Measurements from ENCODE around the gene ZNF483.
"Not testable (repeated sequence)": the region's sequence is repeated elsewhere in the genome, so short reads cannot be mapped to it uniquely, and the experiment has no call there.

The ZNF483 gene

DNA sequence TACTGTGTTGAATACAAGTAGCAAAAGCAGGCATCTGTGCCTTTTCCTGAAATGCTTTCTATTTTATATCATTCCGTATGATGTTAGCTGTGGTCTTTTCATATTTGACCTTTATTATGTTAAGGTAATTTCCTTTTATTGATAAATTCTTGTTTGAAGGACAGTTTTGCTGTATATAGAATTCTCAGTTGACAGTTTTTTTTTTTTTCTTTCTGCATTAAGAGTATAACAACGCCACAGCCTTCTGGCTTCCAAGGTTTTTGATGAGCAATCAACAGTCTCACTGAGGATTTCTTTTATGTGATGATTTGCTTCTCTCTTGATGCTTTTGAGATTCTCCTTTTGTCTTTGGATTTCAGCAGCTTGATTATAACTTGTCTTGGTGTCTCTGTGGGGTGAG lies 23.6 kb downstream of the ZNF483 start:
- Histone ChIP-seq H3K27me3 (ENCODE audit: low read depth, low read length) (no peaks in the 10 kb centered on the region), H3K27ac (ENCODE audit: low read length) (no peak overlapping the region), H3K4me1 (ENCODE audit: control insufficient read depth in 1 of 2, insufficient read depth in 2 of 2, low read length in 2 of 2) (no peaks in the 10 kb centered on the region), H3K9me3 (ENCODE audit: control insufficient read depth in 1 of 2, low read length in 2 of 2) (peaks cover 57 to 84% of the 10 kb centered on the region in 2 donors), H3K36me3 (ENCODE audit: control insufficient read depth in 1 of 2, insufficient read depth in 2 of 2, low read length in 2 of 2) (peaks cover 0 to 85% of the 10 kb centered on the region in 2 donors), H3K4me3 (ENCODE audit: low read depth in 1 of 2, low read length in 2 of 2) (peak overlapping the region in 1 of 2 donors; percentile 25)

- not testable (repeated sequence) for H3K27me3 ChIP-seq (ENCODE audit: low read depth, low read length); H3K4me1 ChIP-seq (ENCODE audit: control insufficient read depth in 1 of 2, insufficient read depth in 2 of 2, low read length in 2 of 2); H3K4me3 ChIP-seq (ENCODE audit: low read depth in 1 of 2, low read length in 2 of 2); H3K27ac ChIP-seq (ENCODE audit: low read length)
- H3K9me3 ChIP-seq (ENCODE audit: control insufficient read depth in 1 of 2, low read length in 2 of 2): peaks cover 22 to 36% of the 10 kb centered on the region in 2 donors
- peaks cover 0 to 38% of the 10 kb centered on the region in 2 donors for H3K36me3 ChIP-seq (ENCODE audit: control insufficient read depth in 1 of 2, insufficient read depth in 2 of 2, low read length in 2 of 2)
These were observed 30.4 kb downstream of the ZNF483 start for GRCh38 chr9:111555425-111555824.

- Histone ChIP-seq H3K27me3 (ENCODE audit: low read depth, low read length) (no peaks in the 10 kb centered on the region), H3K27ac (ENCODE audit: low read length) (no peak overlapping the region), H3K4me3 (ENCODE audit: low read depth in 1 of 2, low read length in 2 of 2) (no peak overlapping the region), H3K4me1 (ENCODE audit: control insufficient read depth in 1 of 2, insufficient read depth in 2 of 2, low read length in 2 of 2) (no peaks in the 10 kb centered on the region), H3K36me3 (ENCODE audit: control insufficient read depth in 1 of 2, insufficient read depth in 2 of 2, low read length in 2 of 2) (peaks cover 5 to 21% of the 10 kb centered on the region in 2 donors), H3K9me3 (ENCODE audit: control insufficient read depth in 1 of 2, low read length in 2 of 2) (peaks cover 8 to 14% of the 10 kb centered on the region in 2 donors)
These were observed 34.1 kb downstream of the ZNF483 start for GRCh38 chr9:111559000-111559610.

GRCh38 chr9:111561165-111561719 lies 36.3 kb downstream of the ZNF483 start:
- Histone ChIP-seq H3K4me1 (ENCODE audit: control insufficient read depth in 1 of 2, insufficient read depth in 2 of 2, low read length in 2 of 2) (no peaks in the 10 kb centered on the region), H3K4me3 (ENCODE audit: low read depth in 1 of 2, low read length in 2 of 2) (no peak overlapping the region), H3K27me3 (ENCODE audit: low read depth, low read length) (no peaks in the 10 kb centered on the region), H3K27ac (ENCODE audit: low read length) (no peak overlapping the region), H3K36me3 (ENCODE audit: control insufficient read depth in 1 of 2, insufficient read depth in 2 of 2, low read length in 2 of 2) (peaks cover 5 to 30% of the 10 kb centered on the region in 2 donors), H3K9me3 (ENCODE audit: control insufficient read depth in 1 of 2, low read length in 2 of 2) (no peaks in the 10 kb centered on the region)

DNA sequence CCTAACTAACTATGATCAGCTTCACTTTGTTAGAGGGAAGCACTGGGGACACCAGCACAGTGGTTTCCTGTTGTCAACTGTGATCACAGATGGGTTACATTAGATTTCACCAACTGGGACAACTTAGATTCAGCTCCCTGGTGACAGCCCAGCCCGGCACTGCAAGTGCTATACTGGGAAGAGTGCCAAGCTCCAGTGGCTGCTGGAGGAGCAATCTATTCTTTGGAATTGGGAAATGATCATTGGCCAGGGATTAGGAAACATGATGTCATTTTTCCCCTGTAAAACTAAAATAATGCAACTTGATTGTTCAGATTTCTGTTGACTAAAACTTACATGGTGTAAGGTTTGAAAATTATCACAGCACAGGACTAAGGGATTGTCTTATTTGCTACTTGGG lies 41.3 kb downstream of the ZNF483 start:
- no peak overlapping the region for H3K27ac ChIP-seq (ENCODE audit: low read length)
- H3K36me3 ChIP-seq (ENCODE audit: control insufficient read depth in 1 of 2, insufficient read depth in 2 of 2, low read length in 2 of 2): peaks cover 29 to 69% of the 10 kb centered on the region in 2 donors
- no peak overlapping the region for H3K4me3 ChIP-seq (ENCODE audit: low read depth in 1 of 2, low read length in 2 of 2)
- peaks cover 0 to 3% of the 10 kb centered on the region in 2 donors for H3K9me3 ChIP-seq (ENCODE audit: control insufficient read depth in 1 of 2, low read length in 2 of 2)
- H3K27me3 ChIP-seq (ENCODE audit: low read depth, low read length): no peaks in the 10 kb centered on the region
- no peaks in the 10 kb centered on the region for H3K4me1 ChIP-seq (ENCODE audit: control insufficient read depth in 1 of 2, insufficient read depth in 2 of 2, low read length in 2 of 2)

DNA sequence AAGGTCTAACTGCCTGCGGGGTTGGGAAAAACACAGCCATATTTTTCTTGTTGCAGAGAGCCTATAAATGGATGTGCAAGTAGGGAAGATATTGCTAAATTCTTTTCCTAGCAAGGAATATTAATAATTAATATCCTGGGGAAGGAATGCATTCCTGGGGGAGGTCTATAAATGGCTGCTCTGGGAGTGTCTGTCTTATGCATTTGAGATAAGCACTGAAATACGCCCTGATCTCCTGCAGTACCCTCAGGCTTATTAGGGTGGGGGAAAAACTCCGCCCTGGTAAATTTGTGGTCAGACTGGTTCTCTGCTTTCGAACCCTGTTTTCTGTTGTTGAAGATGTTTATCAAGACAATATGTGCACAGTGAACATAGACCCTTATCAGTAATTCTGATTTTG lies 43.1 kb downstream of the ZNF483 start:
- H3K4me3 ChIP-seq (ENCODE audit: low read depth in 1 of 2, low read length in 2 of 2); H3K27me3 ChIP-seq (ENCODE audit: low read depth, low read length); H3K27ac ChIP-seq (ENCODE audit: low read length); H3K4me1 ChIP-seq (ENCODE audit: control insufficient read depth in 1 of 2, insufficient read depth in 2 of 2, low read length in 2 of 2); H3K9me3 ChIP-seq (ENCODE audit: control insufficient read depth in 1 of 2, low read length in 2 of 2): not testable (repeated sequence)
- peaks cover 34 to 81% of the 10 kb centered on the region in 2 donors for H3K36me3 ChIP-seq (ENCODE audit: control insufficient read depth in 1 of 2, insufficient read depth in 2 of 2, low read length in 2 of 2)

- Histone ChIP-seq H3K27me3 (ENCODE audit: low read depth, low read length) (no peaks in the 10 kb centered on the region), H3K4me3 (ENCODE audit: low read depth in 1 of 2, low read length in 2 of 2) (no peak overlapping the region), H3K36me3 (ENCODE audit: control insufficient read depth in 1 of 2, insufficient read depth in 2 of 2, low read length in 2 of 2) (peaks cover 45 to 83% of the 10 kb centered on the region in 2 donors), H3K9me3 (ENCODE audit: control insufficient read depth in 1 of 2, low read length in 2 of 2) (peaks cover 0 to 1% of the 10 kb centered on the region in 2 donors), H3K4me1 (ENCODE audit: control insufficient read depth in 1 of 2, insufficient read depth in 2 of 2, low read length in 2 of 2) (no peaks in the 10 kb centered on the region), H3K27ac (ENCODE audit: low read length) (no peak overlapping the region)
These were observed 48.1 kb downstream of the ZNF483 start for GRCh38 chr9:111572950-111573604.

DNA sequence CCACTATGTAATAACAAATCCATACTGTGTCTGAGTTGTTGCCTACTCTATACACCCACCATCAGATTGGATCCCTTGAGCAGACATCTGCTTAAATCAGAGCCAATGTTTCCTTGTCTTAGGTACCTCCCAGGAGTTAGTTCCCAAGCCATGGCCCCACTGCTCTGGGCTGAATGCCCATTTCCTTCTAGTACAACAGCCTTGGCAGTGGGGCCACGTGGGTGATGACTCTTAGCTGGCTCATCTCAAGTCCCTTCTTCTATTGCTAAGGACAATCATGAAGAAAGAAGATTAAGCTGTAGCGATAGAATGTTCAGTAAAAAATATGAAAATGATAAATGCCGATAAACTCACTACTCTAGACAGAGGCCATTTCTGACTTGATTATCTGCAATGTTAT lies 57.9 kb downstream of the ZNF483 start:
- Histone ChIP-seq H3K27me3 (ENCODE audit: low read depth, low read length) (no peaks in the 10 kb centered on the region), H3K36me3 (ENCODE audit: control insufficient read depth in 1 of 2, insufficient read depth in 2 of 2, low read length in 2 of 2) (peaks cover 49 to 62% of the 10 kb centered on the region in 2 donors)

DNA sequence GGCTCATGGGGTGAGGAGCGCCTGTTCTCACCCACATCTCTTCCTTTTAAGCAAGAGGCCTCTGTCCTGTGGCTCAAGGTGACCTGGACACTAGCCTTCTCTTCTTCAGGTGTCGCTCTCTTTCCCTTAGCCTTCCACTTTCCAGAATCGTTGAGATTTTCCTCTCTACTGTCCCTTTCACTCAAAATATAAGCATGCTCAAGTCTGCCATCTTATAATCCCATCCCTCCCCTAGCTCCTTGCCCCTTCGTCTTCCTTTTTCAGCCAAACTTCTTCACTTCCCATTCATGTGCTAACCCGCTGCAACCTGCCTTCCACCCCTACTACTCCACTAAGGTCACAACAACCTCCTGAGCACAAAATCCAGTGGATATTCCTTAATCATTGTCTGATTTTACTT lies 61.4 kb downstream of the ZNF483 start:
- Histone ChIP-seq H3K36me3 (ENCODE audit: control insufficient read depth in 1 of 2, insufficient read depth in 2 of 2, low read length in 2 of 2) (peaks cover 32 to 41% of the 10 kb centered on the region in 2 donors), H3K4me1 (ENCODE audit: control insufficient read depth in 1 of 2, insufficient read depth in 2 of 2, low read length in 2 of 2) (no peaks in the 10 kb centered on the region), H3K27ac (ENCODE audit: low read length) (no peak overlapping the region), H3K4me3 (ENCODE audit: low read depth in 1 of 2, low read length in 2 of 2) (no peak overlapping the region), H3K27me3 (ENCODE audit: low read depth, low read length) (no peaks in the 10 kb centered on the region), H3K9me3 (ENCODE audit: control insufficient read depth in 1 of 2, low read length in 2 of 2) (no peaks in the 10 kb centered on the region)

More for the DNA sequence above, 57.9 kb downstream of the ZNF483 start:
- Histone ChIP-seq H3K4me1 (ENCODE audit: control insufficient read depth in 1 of 2, insufficient read depth in 2 of 2, low read length in 2 of 2) (no peaks in the 10 kb centered on the region), H3K27ac (ENCODE audit: low read length) (no peak overlapping the region), H3K9me3 (ENCODE audit: control insufficient read depth in 1 of 2, low read length in 2 of 2) (no peaks in the 10 kb centered on the region), H3K4me3 (ENCODE audit: low read depth in 1 of 2, low read length in 2 of 2) (no peak overlapping the region)

GRCh38 chr9:111588846-111589245 lies 63.9 kb downstream of the ZNF483 start:
- Histone ChIP-seq H3K27ac (ENCODE audit: low read length) (no peak overlapping the region), H3K9me3 (ENCODE audit: control insufficient read depth in 1 of 2, low read length in 2 of 2) (no peaks in the 10 kb centered on the region), H3K4me3 (ENCODE audit: low read depth in 1 of 2, low read length in 2 of 2) (no peak overlapping the region), H3K4me1 (ENCODE audit: control insufficient read depth in 1 of 2, insufficient read depth in 2 of 2, low read length in 2 of 2) (no peaks in the 10 kb centered on the region), H3K27me3 (ENCODE audit: low read depth, low read length) (no peaks in the 10 kb centered on the region), H3K36me3 (ENCODE audit: control insufficient read depth in 1 of 2, insufficient read depth in 2 of 2, low read length in 2 of 2) (peaks cover 19 to 32% of the 10 kb centered on the region in 2 donors)

GRCh38 chr9:111597852-111598732 lies 73.1 kb downstream of the ZNF483 start:
- Histone ChIP-seq H3K27ac (ENCODE audit: low read length) (peak overlapping the region; percentile 82), H3K27me3 (ENCODE audit: low read depth, low read length) (no peaks in the 10 kb centered on the region), H3K36me3 (ENCODE audit: control insufficient read depth in 1 of 2, insufficient read depth in 2 of 2, low read length in 2 of 2) (peaks cover 9 to 22% of the 10 kb centered on the region in 2 donors), H3K4me1 (ENCODE audit: control insufficient read depth in 1 of 2, insufficient read depth in 2 of 2, low read length in 2 of 2) (no peaks in the 10 kb centered on the region), H3K9me3 (ENCODE audit: control insufficient read depth in 1 of 2, low read length in 2 of 2) (no peaks in the 10 kb centered on the region), H3K4me3 (ENCODE audit: low read depth in 1 of 2, low read length in 2 of 2) (peak overlapping the region; percentile 77 to 83)

Measured in muscle layer of duodenum (tissue), 2 donors.